ENCODE measurements around the gene ADPRH.

- no peak for TF ChIP-seq CTCF (conservative IDR thresholded peaks at IDR 0.05)
- no peak for TF ChIP-seq EZH2 (IDR thresholded peaks at IDR 0.05; ENCODE audit: low read depth)
These were observed 9.9 kb downstream of the ADPRH start for GRCh38 chr3:119589102-119589773.
